GM12891 (cell line): ENCODE data around the gene NDUFA8.

Source experiments
- POLR2A ChIP-seq: IDR thresholded peaks from 2 replicates; pipeline ENCODE4 v1.6.1; 2011; ENCODE audit warnings: low read depth, low read length, control low read depth
- SPI1 ChIP-seq: IDR thresholded peaks from 2 replicates; pipeline ENCODE4 v1.6.1; 2011; ENCODE audit warnings: low read depth, low read length, control low read depth
- TAF1 ChIP-seq: IDR thresholded peaks from 2 replicates; pipeline ENCODE4 v1.6.1; 2011; ENCODE audit warnings: low read depth, low read length, control low read depth

DNA sequence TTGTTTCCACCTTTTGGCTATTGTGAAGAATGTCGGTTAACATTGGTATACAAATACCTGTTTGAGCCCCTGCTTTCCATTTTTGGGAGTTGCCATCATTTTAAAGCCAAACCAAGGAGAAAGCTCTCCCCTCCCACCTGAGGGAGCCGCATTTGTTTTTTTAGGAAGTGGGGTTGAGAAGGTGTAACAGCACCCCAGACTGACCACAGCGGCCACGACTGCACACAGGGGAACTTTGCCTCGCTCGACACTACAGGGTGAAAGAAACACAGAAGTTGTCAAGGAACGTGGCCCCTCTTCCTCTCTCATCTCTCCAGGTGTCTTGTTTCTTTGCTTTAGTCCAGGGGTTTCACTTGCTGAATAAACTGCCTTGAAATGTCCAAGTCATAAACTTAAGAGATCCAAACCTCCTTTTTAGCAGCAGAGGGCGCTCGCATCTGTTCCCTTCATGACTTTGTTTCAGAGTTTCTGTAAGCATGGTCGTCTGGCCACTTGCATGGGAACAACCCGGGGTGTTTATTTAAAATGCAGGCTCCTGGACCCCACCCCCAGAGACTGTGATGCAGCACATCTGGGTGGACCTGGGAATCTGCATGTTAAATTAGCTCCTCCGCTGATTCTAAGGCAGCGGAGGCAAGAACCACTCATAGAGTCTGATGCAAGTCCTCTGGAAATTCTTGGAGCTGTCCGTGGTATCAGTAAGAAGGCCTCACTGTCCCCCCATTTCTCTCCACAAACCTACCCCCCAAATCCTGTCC, 64.4 kb downstream of the NDUFA8 start:
- TF ChIP-seq SPI1 (peak; percentile 46; the same call in 1 of the 2 replicates), POLR2A (no peak), TAF1 (no peak)
